Osteoblast (primary cell): ENCODE measurements around the gene CBX5. TPM values are rescaled to one million over a fixed set of nuclear protein-coding genes. Genes with fewer than 3 reads are reported as not detected.
"Not testable (repeated sequence)": the region's sequence is repeated elsewhere in the genome, so short reads cannot be mapped to it uniquely, and the experiment has no call there.

ENCODE experiments used
- DNase-seq: peaks from one replicate; pipeline ENCODE4 v3.0.0; 2011; ENCODE audit warnings: low spot score, mixed read lengths; ENCODE audit not compliant: insufficient read length; ENCODE audit errors: missing footprints
- H2AFZ ChIP-seq: 2 replicates; pipeline ENCODE4 v1.6.0; 2011; ENCODE audit warnings: mild to moderate bottlenecking, low read length
- H3K27ac ChIP-seq: 2 replicates; pipeline ENCODE4 v1.5.1; 2011; ENCODE audit warnings: mild to moderate bottlenecking, low read depth, low read length, moderate library complexity
- H3K27me3 ChIP-seq: 2 replicates; pipeline ENCODE4 v1.6.0; 2012; ENCODE audit warnings: mild to moderate bottlenecking, control low read depth, inconsistent platforms, low read length, moderate library complexity; ENCODE audit not compliant: insufficient read depth
- H3K36me3 ChIP-seq: 2 replicates; pipeline ENCODE4 v1.5.1; 2011; ENCODE audit warnings: mild to moderate bottlenecking, low read length, control low read depth, moderate library complexity; ENCODE audit not compliant: insufficient read depth
- H3K4me1 ChIP-seq: 2 replicates; pipeline ENCODE4 v1.5.1; 2011; ENCODE audit warnings: mild to moderate bottlenecking, low read length, control low read depth, moderate library complexity; ENCODE audit not compliant: insufficient read depth
- H3K4me2 ChIP-seq: 2 replicates; pipeline ENCODE4 v1.6.0; 2011; ENCODE audit warnings: mild to moderate bottlenecking, low read length; ENCODE audit not compliant: insufficient read depth
- H3K4me3 ChIP-seq: fragments of 200-600 bp; sonication (generic); 3 replicates; pipeline ENCODE4 v1.5.1; 2012; ENCODE audit warnings: mild to moderate bottlenecking, low read length, inconsistent platforms; ENCODE audit not compliant: insufficient read depth
- H3K79me2 ChIP-seq: 2 replicates; pipeline ENCODE4 v1.6.0; 2012; ENCODE audit warnings: mild to moderate bottlenecking, low read length, control low read depth, inconsistent platforms; ENCODE audit not compliant: insufficient read depth
- H3K9me3 ChIP-seq: 2 replicates; pipeline ENCODE4 v1.5.1; 2011; ENCODE audit warnings: low read depth, low read length, control low read depth
- H4K20me1 ChIP-seq: 2 replicates; pipeline ENCODE4 v1.6.0; 2012; ENCODE audit warnings: mild to moderate bottlenecking, low read length, control low read depth; ENCODE audit not compliant: insufficient read depth
- total RNA-seq: library from RNA; depleted of rRNA; stranded (reverse); fragments of >200 nt; gene quantifications from 2 replicates; pipeline ENCODE4 v1.2.3, GENCODE V29; 2012
- TF ChIP-seq, protein P1 (sequence below): IDR thresholded peaks from 2 replicates; pipeline ENCODE4 v1.5.1; 2011; ENCODE audit warnings: mild to moderate bottlenecking, low read depth, low read length, moderate library complexity; ENCODE audit errors: extremely low read depth

CBX5 gene
- total RNA-seq = 37.1 and 37.6 TPM in 2 replicates

DNA sequence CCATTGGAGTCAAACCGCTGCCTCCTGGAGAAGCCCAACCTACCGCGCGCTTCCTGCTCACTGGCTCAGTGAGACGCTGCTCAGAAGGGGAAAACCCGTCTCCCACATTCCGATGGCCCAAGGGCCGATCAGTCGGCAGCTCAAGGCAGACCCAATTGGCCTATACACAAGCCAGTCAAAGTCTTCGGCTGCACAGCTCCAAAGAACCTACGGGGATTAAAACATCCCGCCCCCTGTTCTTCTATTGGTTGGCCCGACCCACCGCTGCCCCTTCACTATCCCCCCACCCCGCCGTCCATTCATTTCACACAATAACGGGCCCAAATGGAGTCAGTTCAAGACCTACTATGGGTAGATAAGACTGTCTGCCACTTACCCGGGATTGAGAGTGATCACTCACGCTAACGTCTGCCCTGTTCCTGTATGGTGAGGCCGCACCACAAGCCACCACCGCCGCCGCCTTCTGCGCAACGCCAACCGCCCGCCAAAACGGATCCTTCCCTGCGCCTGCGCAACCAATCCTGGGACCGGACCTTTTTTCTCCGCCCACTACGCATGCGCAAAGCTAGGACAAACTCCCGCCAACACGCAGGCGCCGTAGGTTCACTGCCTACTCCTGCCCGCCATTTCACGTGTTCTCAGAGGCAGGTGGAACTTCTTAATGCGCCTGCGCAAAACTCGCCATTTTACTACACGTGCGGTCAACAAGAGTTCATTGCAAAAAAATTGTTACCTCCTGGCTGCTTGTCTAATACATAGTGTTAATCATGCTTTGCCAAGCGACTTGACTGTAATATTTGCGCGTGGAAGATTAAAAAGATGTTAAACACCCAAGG, at the start of gene CBX5:
TSS of gene CBX5 (minus strand) at position 491 of the 836 bp plus-strand sequence. CDS start 22,472 bp downstream, outside the sequence.
- peaks cover 38% of the 10 kb centered on the region for H4K20me1 ChIP-seq
- peak within 1 kb of the TSS; percentile 99 for H3K4me2 ChIP-seq
- DNase-seq = peak; percentile 98
- peaks cover 42% of the 10 kb centered on the region for H3K4me1 ChIP-seq
- peak within 1 kb of the TSS; percentile 99 for H3K27ac ChIP-seq
- no peaks in the 10 kb centered on the region for H3K9me3 ChIP-seq
- no peaks in the 10 kb centered on the region for H3K27me3 ChIP-seq
- TF ChIP-seq, protein P1, sequence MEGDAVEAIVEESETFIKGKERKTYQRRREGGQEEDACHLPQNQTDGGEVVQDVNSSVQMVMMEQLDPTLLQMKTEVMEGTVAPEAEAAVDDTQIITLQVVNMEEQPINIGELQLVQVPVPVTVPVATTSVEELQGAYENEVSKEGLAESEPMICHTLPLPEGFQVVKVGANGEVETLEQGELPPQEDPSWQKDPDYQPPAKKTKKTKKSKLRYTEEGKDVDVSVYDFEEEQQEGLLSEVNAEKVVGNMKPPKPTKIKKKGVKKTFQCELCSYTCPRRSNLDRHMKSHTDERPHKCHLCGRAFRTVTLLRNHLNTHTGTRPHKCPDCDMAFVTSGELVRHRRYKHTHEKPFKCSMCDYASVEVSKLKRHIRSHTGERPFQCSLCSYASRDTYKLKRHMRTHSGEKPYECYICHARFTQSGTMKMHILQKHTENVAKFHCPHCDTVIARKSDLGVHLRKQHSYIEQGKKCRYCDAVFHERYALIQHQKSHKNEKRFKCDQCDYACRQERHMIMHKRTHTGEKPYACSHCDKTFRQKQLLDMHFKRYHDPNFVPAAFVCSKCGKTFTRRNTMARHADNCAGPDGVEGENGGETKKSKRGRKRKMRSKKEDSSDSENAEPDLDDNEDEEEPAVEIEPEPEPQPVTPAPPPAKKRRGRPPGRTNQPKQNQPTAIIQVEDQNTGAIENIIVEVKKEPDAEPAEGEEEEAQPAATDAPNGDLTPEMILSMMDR = no peak
- peaks cover 32% of the 10 kb centered on the region for H3K36me3 ChIP-seq
- H3K4me3 ChIP-seq = peak within 1 kb of the TSS; percentile 97
- peaks cover 82% of the 10 kb centered on the region for H3K79me2 ChIP-seq
- H2AFZ ChIP-seq = peak within 1 kb of the TSS; percentile 96

DNA sequence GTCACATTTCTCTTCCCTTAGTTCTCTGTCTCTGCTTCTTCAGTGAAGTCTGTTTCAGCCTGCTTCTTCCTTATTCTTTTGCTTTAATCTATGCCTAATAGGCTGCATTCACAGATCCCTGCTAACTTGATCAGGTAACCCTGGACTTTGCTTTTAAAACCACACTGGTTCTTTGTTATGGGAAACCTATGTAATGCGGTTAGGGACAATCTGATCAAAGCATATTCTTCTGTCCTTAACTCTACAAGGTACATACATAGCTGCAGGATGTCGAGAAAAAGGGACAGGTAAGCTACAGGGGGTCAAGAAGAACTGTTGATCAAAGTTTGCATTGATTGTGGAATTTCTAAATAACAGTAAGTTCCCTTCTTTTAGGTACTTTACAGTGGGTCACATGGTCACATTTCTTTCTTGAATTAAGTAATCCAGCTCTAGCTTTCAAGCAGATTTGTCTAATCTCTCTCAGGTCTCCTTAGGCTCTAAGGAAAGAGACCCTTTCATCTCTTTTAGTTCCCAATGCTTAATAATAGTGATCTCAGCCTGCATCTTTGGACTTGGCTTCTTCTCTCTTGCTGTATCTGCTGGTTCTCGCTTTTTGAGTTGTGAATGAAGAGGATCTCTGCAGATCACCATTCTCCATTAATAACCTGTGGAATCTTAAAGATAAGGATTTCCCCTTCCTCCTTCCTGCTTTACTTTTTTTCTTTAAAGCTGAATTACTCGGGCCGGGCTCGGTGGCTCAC, 48.8 kb upstream of the CBX5 start:
- TF ChIP-seq, protein P1 = no peak

DNA sequence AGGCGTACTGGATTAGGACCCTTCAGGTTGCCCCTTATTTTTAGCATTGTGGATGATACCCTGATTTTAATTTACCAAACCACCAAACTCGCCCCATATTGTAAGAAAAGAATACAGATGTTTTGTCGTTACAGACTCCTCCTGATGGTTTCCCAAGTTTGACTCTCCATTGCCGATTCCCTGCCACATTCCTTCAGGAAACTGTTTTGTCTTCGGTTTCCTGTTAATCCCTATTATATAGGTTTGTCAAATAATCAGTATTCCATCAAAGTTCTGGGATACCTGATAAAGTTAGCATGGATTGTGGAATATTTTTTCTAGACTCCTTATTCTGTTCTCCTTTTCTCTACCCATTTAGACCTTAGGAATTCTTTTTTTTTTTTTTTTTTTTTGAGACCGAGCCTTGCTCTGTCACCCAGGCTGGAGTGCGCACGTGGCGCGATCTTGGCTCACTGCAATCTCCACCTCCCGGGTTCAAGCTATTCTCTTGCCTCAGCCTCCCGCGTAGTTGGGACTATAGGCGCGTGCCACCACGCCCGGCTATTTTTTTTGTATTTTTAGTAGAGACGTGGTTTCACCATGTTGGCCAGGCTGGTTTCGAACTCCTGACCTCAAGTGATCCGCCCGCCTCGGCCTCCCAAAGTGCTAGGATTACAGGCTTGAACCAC, 45.7 kb upstream of the CBX5 start:
- not testable (repeated sequence) for H3K36me3 ChIP-seq, H4K20me1 ChIP-seq, DNase-seq, H3K27me3 ChIP-seq, H3K9me3 ChIP-seq
- Histone ChIP-seq H2AFZ (peak overlapping the region; percentile 56), H3K4me3 (peak overlapping the region; percentile 79), H3K27ac (peak overlapping the region; percentile 97), H3K4me1 (peaks cover 26% of the 10 kb centered on the region), H3K4me2 (peak overlapping the region; percentile 99), H3K79me2 (peaks cover 50% of the 10 kb centered on the region)

More for the DNA sequence above, 48.8 kb upstream of the CBX5 start:
- H3K27ac ChIP-seq = peak overlapping the region; percentile 18
- no peak overlapping the region for H2AFZ ChIP-seq
- no peaks in the 10 kb centered on the region for H3K27me3 ChIP-seq
- DNase-seq = no peak
- H3K9me3 ChIP-seq = no peaks in the 10 kb centered on the region
- H3K4me2 ChIP-seq = peak overlapping the region; percentile 32
- H3K4me1 ChIP-seq = peaks cover 30% of the 10 kb centered on the region
- H3K79me2 ChIP-seq = peaks cover 80% of the 10 kb centered on the region
- H3K4me3 ChIP-seq = no peak overlapping the region
- H3K36me3 ChIP-seq = peaks cover 16% of the 10 kb centered on the region
- no peaks in the 10 kb centered on the region for H4K20me1 ChIP-seq

DNA sequence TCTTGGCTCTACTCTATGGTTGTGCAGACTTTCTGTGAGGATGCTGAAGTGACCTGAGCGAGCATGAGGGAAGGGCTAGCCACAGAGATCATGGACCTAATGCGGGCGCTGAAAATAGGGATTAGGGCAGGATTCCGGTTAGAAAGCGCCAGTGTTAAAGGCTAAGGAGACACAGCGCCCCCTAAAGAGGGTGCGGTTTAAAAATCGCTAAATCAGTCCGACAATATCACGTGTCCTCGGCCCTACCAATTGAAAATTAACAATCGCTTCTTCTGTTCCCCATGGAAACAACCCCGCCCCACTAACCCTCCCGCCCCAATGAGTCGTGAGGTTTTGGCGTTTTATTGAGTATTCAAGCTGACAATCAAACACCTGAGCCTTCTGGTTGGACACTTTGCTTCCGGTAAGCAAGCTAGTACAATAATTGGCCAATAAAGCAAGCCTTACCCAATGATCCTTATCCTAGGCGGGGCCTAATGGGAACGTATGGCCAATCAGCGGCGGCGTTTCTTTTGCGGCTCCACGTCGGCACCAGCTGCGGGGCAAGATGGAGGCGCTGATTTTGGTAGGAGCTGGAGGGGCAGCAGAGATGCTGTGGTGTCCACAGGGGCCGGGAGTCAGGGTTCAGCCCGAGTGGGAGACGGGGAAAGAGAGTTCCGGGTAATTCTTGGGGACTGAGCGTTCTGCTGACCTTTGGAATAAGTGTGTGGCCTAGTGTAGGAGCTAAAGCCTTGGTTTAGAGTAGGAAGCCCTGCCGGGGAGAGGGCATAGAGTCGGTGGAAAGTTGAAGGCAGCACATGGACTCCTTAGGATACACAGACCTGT, 44.9 kb upstream of the CBX5 start, which contains the start of gene COPZ1:
TSS of gene COPZ1 (plus strand) at position 515 of the 825 bp plus-strand sequence. CDS start at position 548, 33 bp downstream.
- Histone ChIP-seq H3K36me3 (peaks cover 4% of the 10 kb centered on the region), H3K9me3 (no peaks in the 10 kb centered on the region), H3K4me2 (peak within 1 kb of the TSS; percentile 99), H3K4me3 (peak within 1 kb of the TSS; percentile 79), H3K4me1 (peaks cover 19% of the 10 kb centered on the region), H3K27me3 (no peaks in the 10 kb centered on the region), H3K27ac (peak within 1 kb of the TSS; percentile 97), H3K79me2 (peaks cover 43% of the 10 kb centered on the region), H4K20me1 (no peaks in the 10 kb centered on the region), H2AFZ (peak within 1 kb of the TSS; percentile 98)
- peak; percentile 96 for DNase-seq
- TF ChIP-seq, protein P1 = peak; percentile 85
